ENCODE results near the gene WDR27.

Gene WDR27

DNA sequence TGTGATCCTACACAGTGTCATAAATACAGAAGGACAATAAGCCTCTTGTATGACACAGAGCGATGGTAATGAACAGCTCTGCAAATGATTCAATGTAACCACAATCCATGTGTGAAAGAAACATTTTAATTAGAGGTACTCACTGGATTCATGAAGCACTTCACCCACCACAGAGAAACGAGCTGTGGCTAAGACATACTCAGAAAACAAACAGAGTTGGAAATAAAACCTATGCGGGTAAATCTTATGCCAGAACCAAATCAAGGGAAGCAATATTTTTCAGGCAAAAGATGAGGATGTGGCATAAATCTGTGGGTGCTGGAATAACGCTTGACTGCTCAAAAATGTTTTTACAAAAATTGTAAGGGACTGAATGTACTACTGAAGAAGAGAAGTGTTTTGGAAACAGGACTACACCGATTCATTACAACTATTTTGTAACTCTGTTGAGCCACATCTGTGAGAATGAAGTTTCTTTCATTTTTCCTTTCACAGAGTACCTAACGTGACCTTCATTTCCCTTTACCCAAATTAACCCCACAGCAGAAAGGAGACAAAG, 112.1 kb downstream of the WDR27 start:
- Histone ChIP-seq H3K4me3 (no peak overlapping the region), H3K27ac (no peak overlapping the region)
- TF ChIP-seq, protein P1, sequence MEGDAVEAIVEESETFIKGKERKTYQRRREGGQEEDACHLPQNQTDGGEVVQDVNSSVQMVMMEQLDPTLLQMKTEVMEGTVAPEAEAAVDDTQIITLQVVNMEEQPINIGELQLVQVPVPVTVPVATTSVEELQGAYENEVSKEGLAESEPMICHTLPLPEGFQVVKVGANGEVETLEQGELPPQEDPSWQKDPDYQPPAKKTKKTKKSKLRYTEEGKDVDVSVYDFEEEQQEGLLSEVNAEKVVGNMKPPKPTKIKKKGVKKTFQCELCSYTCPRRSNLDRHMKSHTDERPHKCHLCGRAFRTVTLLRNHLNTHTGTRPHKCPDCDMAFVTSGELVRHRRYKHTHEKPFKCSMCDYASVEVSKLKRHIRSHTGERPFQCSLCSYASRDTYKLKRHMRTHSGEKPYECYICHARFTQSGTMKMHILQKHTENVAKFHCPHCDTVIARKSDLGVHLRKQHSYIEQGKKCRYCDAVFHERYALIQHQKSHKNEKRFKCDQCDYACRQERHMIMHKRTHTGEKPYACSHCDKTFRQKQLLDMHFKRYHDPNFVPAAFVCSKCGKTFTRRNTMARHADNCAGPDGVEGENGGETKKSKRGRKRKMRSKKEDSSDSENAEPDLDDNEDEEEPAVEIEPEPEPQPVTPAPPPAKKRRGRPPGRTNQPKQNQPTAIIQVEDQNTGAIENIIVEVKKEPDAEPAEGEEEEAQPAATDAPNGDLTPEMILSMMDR (IDR thresholded peaks at IDR 0.05), result no peak
- no peak for DNase-seq (ENCODE audit: low spot score)

DNA sequence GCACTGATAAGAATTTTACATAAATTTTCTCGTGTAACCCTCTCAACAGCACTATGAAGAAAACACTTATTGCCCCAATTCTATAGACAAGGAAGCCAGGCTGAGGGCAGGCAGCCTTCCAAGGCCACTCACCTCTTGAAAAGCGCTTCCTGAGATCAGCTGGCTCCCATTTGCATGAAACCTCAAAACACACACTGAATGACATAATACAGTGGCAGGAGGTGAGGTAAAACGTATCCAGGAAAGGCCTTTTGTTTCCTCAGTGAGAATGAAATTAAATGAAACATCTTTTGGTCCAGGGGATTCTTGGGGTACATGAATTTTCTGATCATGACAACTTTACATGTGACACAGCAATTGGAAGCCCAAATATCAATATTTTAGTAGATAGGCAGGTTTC, 112.5 kb downstream of the WDR27 start:
- Histone ChIP-seq H3K27ac (no peak overlapping the region), H3K4me3 (no peak overlapping the region)
- TF ChIP-seq, protein P1 (IDR thresholded peaks at IDR 0.05), result no peak
- DNase-seq (ENCODE audit: low spot score), result no peak

DNA sequence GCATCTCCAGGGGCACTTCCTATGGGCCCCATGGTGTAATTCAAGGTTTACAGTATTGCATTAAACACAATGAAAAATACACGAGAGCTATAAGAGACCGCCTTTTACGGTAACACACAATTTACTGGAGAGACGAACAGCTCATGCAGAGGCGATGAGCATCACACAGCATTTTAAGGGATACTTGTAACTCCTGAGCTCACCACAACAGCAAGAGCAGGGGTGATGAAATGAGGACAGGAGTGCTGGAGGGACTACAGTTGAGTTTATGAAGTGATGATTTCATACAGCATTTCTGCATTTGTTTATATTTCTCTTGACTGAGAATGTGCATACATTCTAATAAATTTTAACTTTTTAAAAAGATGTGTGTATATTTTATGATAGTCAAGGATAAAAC, 113.9 kb downstream of the WDR27 start:
- TF ChIP-seq, protein P1 (IDR thresholded peaks at IDR 0.05), result no peak

DNA sequence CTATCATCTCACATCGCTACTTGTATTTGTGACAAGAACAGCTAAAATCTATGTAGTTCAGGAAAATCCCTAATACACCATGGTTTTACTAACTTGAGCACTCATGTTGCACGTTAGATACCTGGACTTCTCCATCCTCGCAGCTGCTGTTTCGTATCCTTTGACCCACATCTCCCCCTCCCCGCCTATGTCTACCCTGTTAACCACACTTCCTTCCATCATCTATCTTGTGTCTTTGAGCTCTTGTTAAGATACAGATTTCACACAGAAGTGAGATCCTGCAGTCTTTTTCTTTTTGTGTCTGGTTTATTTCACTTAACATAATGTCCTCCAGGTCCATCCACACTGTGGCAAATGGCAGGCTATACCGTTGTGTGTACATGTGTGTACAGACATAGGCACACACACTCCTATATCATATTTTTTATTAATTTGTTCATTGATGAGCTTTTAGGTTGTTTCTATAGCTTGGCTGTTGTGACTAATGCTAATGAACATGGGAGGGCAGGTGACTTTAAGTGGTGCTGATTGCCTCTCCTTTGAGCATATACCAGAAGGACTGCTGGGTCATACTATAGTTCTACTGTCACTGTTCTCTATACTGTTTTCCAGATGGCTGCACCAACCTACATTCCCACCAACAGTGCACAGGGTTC, 117.8 kb downstream of the WDR27 start:
- no peak for DNase-seq (ENCODE audit: low spot score)
- TF ChIP-seq, protein P1 (IDR thresholded peaks at IDR 0.05), result no peak
- no peak overlapping the region for H3K27ac ChIP-seq
- H3K4me3 ChIP-seq, result no peak overlapping the region

More for the DNA sequence above, 113.9 kb downstream of the WDR27 start:
- Histone ChIP-seq H3K27ac (no peak overlapping the region), H3K4me3 (no peak overlapping the region)
- DNase-seq (ENCODE audit: low spot score), result no peak

DNA sequence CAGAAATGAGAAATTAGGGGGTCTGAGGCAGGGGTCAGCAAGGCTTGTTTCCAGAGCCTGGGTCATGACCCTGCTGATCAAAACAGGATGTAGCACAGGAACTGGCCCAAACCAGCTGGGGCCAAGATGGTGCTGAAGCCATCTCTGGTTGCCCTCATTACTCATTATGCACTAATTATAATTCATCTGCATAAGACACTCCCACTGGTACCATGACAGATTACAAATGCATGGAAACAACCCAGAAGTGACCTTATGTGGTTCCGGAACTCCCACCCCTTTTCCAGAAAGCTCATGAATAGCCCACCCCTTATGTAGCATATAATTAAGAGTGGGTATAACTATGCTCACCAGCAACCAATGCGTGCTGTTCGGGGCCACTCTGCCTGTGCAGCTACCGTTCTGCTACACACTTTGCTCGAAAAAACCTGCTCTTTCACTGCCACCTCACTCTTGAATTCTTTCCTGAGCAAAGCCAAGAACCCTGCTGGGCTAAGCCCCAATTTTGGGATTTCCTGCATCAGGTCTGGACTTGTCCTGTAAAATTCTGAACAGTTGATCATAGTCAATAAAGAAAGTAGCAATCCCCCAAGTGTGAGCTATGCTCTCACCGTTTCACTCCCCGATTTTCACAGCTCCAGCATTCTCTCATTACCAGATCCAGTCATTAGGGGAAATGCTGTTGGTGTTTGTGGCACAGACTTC, 122.3 kb downstream of the WDR27 start:
- H3K27ac ChIP-seq, result no peak overlapping the region
- no peak for DNase-seq (ENCODE audit: low spot score)

DNA sequence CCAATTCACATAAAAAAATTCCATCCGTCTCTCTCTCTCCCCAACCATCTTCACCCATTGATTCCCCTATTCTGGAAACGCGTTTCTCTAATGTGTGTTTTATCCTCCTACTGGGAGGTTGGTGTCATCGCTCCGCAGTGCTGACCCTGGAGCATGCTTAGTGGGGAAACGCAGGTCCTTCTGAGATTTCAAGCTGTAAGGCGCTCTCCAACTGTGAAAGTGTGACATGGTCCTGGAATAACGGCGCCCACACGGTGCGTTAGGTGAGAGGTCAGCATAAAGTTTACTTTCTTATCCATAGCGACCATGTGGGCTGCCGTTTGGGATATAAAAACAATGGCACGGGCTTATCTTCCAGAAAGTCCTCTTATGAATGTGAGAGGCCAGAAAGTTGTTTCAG, 123.9 kb downstream of the WDR27 start:
- no peak for DNase-seq (ENCODE audit: low spot score)
- Histone ChIP-seq H3K27ac (no peak overlapping the region), H3K4me3 (no peak overlapping the region)
- TF ChIP-seq, protein P1 (IDR thresholded peaks at IDR 0.05), result no peak

More for the DNA sequence above, 122.3 kb downstream of the WDR27 start:
- TF ChIP-seq, protein P1 (IDR thresholded peaks at IDR 0.05), result no peak
- no peak overlapping the region for H3K4me3 ChIP-seq
